SH-SY5Y (cell line): ENCODE measurements around the gene DCDC1.

Experiments used
- GATA2 ChIP-seq: IDR thresholded peaks from 2 replicates; pipeline ENCODE4 v1.6.1; 2011; ENCODE audit warnings: mild to moderate bottlenecking, low read depth, low read length
- GATA3 ChIP-seq: IDR thresholded peaks from 2 replicates; pipeline ENCODE4 v1.6.1; 2011; ENCODE audit warnings: low read depth, mild to moderate bottlenecking, low read length, moderate library complexity

- TF ChIP-seq GATA2 (no peak), GATA3 (no peak)
These were observed 493.3 kb downstream of the DCDC1 start for GRCh38 chr11:30876228-30876627.
